Stimulated activated CD4-positive, alpha-beta T cell treated with anti-CD3 and anti-CD28 coated beads, Interleukin-12 subunit alpha, Interleukin-12 subunit beta, amount 100 ng/mL, for 24 hours (primary cell): ENCODE results near the gene ACADSB.
A peak's percentile ranks its signal among the peaks of the same experiment; 100 is the strongest.

ENCODE experiments used
- DNase-seq, 2 experiments: peaks; one replicate each; pipeline ENCODE4 v3.0.0-alpha.2; 2020; ENCODE audit warnings: low read depth in 2 of 2

ACADSB gene

DNA sequence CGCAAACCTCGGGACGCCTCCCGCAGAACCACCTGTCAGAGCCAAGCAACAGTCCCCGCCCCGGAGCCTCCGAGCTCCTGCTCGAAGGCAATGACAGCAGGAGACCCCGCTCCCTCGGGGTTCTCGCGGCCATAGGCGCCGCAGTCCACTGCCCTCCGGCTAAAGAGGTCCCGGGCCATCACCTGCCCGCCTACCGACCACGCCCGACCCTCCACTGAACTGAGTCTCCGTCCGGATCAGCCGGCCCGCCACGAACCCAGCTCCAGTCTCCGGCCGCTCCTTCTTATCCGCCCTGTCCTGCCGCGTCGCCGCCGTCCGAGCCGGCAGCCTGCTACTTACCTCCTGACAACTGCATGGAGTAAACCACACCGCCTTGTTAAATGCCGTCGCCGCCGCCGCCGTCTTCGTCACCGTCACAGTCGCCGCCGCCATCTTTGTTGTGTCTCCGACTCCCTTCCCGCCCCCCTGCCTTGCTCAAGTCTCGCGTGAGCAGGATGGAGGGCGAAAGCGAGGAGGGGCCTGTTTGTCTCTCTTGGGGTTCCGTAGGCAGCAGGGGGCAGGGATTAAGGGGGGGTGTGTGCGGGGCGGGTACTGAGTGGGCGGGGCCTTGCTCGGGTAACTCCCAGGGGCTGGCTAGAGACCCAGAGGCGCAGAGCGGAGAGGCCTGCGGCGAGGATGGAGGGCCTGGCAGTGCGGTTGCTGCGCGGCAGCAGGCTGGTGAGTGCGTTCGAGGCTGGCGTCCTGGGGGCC is at the start of gene ACADSB, which contains the start of gene IKZF5:
Gene ACADSB (plus strand): TSS at position 652 of the 750 bp plus-strand sequence. CDS start 24 bp downstream, at position 676.
Gene IKZF5 (minus strand): TSS at position 441 of the 750 bp plus-strand sequence. CDS start 10,170 bp downstream, outside the sequence.
- peak; percentile 90 to 91 for DNase-seq

DNA sequence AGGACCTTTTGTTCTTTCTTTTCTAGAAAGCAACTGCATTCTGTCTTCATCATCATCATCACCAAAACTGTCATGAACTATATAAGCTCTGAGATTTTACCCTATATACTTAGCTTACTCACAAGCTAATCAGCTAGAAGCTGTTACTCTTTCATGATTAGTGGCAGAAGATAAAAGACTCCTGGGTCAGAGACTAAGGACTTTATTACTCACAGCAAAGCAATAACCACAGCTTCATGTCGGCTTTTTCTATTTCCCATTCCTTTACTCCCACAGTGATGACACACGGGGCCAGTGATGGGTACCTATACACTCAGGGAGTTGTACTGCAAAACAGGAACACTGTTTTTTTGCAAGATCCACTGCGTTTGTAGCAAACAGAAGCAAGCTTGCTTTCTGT is 46.4 kb upstream of the ACADSB start:
- DNase-seq: no peak

- no peak for DNase-seq
Measured at GRCh38 chr10:122966879-122967278, 41.9 kb upstream of the ACADSB start.

GRCh38 chr10:122968698-122969097 is 40.1 kb upstream of the ACADSB start:
- no peak for DNase-seq

DNA sequence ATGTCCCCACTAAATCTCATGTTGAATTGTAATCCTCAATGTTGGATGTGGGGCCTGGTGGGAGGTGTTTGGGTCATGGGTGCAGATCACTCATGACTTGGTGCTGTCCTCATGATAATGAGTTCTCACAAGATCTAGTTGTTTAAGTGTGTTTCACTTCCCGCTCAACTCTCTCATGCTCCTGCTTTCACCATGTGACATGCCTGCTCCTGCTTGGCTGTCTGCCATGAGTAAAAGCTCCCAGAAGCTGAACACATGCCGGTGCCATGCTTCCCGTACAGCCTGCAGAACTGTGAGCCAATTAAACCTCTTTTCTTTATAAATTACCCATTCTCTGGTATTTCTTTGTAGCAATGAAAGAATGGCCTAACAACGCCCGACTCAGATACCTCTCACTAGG is 34.8 kb upstream of the ACADSB start:
- no peak for DNase-seq

GRCh38 chr10:122974543-122975064 is 34.2 kb upstream of the ACADSB start:
- DNase-seq: no peak

DNA sequence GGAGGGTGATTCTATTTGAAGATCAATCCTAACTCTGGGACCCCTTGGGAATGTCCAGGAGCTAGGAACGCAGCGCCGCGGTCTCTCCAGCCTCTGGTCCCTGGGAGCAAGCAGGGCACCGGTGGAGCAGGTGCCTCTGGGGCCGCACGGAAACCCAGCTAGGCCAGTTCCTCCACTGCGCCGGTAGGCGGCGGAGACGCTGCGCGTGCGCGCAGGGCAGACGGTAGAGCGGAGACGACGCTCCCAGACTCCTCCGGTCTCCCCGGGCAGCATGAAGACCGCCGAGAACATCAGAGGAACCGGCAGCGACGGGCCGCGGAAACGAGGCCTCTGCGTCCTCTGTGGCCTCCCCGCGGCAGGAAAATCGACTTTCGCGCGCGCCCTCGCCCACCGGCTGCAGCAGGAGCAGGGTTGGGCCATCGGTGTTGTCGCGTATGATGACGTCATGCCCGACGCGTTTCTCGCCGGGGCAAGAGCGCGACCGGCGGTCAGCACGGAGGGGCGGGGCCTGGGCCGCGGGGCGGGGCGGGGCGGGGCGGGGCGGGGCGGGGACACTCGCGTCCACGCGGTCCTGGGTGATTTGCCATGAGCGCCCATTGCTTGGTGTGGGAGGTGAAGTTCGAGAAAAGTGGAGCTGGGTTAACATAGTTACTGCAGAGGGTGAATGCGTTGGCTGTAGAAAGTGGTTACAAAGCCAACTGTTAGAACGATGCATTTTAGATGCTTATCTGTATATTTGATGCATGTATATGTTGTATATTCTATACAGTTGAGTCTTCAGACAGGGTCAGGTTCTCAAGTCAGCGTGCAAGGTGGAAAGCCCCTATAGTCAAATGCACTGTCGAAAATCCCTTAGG is 28.4 kb upstream of the ACADSB start, which contains the start of gene PSTK:
Gene PSTK (plus strand): TSS at position 193 of the 857 bp plus-strand sequence. CDS start 79 bp downstream, at position 272.
- DNase-seq: peak; percentile 80 to 81

DNA sequence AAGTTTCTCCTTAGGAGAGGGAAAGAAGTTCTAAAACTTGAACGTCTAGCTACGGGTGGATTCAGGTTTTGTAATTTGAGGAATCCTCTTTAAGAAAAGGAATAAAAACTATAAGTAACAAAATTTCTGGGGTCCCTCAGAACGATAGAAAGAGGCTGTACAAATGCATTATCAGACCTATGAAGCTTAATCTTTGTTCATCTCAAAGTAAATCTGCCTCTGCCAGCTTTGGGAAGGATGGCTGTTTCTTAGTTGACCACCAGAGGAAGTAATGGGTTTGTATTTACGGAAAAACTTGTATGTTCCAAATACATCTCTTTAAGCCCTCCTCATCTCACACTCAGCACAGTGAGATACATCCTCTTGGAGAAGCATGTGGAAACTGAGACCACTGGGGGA is 27.7 kb upstream of the ACADSB start:
- no peak for DNase-seq

GRCh38 chr10:122983898-122984297 is 24.9 kb upstream of the ACADSB start:
- DNase-seq: no peak

DNA sequence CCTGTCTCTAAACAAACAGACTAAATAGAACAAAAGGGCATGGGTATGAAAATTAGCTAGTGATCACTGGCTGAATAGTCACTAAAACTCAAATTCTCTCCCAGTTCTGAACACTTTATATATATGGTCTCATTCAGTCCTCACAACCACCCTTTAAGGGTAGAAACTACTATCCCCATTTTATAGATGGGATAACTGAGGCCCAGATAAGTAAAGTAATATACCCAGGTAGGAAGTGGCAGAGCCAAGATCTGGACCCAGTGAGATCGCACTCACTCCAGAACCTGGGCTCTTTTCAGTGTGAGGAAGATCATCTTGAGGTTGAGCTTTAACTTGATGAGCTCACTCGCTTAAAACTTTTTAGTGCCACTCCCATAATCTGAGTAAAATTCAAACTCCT is 24.1 kb upstream of the ACADSB start:
- no peak for DNase-seq

GRCh38 chr10:122986335-122986734 is 22.5 kb upstream of the ACADSB start:
- DNase-seq: no peak

DNA sequence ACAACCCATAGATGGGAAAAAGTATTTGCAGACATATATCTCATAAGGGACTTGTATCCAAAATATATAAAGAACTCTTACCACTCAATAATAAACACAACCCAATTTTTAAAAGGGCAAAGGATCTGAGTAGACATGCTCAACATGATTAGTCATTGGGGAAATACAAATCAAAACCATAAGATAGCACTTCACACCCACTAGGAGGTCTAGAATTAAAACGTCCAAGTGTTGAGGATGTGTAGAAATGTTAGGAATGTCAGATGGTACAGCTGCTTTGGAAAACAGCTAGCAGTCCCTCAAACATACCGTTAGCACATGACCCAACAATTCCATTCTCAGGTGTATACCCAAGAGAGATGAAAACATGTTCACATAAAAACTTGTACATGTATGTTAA is 20.3 kb upstream of the ACADSB start:
- DNase-seq: no peak

DNA sequence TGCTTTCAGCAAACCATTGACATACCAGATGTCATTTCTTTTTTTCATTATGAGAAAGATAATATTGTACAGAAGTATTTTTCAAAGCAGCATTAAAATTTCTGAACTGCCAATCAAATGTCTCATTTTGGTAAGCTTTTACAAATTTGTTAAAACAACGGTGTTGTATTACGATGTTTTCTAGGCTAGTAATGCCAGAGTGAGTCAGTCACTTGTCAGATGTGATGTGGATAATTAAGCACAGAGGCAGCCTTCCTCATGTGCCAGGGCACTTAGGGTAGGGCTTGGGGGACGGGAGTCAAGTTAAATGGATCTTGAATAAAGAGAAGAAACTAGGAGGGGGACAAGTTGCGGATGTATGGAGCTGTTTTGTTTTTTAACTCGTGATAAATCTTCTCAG is 18.5 kb upstream of the ACADSB start:
- DNase-seq: no peak

- DNase-seq: no peak
Measured at GRCh38 chr10:122992031-122992585, 16.7 kb upstream of the ACADSB start.

DNA sequence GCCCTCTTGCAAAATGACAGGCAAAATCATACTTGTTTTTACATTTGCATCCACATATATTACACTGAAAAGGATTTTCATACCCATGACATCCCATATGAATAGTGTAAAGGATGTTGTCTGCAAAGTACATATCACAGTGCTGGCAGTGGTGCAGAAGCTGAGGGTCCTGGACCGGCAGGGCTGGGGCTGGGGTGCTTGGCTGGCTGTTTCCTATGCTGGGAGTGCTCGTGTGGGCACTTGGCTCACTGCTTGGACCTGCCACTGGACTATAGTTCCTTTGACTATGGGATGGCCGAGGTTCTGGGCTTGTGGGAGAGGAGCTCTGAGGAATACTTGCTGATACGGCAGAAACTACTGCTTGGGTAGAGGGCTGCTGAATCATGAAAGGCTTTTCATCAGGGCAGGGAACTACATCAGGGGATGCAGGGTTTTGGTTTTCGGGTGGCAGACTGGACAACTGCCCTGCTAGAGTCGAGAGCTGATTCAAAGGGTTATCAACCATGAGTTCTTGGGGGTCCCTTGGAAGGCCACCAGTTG is 14.9 kb upstream of the ACADSB start:
- no peak for DNase-seq

- no peak for DNase-seq
Measured at GRCh38 chr10:122995936-122996335, 12.9 kb upstream of the ACADSB start.

DNA sequence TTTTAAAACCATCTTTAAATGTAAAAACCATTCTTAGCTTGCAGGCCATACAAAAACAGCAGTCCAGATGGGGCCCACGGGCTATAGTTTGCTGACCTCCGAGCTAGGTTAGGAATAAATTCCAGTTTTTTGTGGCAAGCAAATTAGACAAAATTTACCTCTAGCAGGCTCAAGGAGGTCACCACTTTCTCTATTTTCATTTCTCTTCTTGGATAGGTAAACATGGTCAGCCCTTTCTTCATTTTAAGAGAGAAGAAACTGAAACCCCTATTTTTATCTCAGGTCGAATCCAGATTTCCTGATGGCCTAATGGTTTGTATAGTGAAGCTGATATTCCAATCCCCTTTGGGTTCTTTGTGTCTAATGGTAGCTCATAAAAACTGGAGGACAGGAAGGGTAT is 10.9 kb upstream of the ACADSB start:
- DNase-seq: no peak

DNA sequence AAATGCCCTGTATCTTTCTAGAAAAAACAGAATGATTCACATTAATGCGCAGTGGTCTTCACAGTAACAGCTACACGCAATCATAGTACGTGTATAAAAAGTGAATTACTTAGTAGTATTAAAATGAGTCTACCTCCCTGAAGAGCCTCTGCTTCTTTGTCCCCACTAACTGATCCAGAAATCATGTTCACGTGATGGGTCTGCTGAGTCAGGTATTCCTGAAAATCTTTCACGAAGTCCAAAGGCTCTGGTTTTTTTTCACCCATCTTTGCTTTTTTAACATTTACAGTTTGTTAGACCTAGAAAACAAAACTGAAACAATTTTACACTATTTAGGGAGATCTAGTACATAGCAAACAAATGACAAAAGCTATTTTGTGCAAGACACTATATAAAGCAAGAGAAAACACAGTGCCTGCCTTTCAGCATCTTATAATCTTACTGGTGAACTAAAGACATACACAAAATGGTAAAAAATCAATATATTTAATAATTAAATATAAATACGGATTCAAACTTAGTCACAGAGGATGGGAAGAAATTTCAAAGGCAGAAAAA is 10.4 kb upstream of the ACADSB start:
- no peak for DNase-seq

DNA sequence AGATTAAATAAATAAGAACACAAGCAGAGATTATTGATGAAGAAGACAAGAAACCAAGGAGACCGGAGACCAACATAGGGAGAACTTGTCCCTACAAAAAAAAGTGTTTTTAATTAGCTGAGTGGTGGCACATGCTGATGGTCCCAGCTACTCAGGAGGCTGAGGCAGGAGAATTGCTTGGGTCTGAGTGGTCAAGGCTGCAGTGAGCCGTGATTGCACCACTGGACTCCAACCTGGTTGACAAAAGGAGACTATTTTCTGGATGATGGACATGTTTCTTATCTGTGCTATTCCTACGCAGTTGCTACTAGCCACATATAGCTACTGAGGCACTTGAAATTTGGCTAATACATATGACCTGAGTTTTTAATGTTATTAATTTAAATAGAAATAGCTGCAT is 9.9 kb upstream of the ACADSB start:
- no peak for DNase-seq

- DNase-seq: no peak
Measured at GRCh38 chr10:122999347-122999746, 9.5 kb upstream of the ACADSB start.

DNA sequence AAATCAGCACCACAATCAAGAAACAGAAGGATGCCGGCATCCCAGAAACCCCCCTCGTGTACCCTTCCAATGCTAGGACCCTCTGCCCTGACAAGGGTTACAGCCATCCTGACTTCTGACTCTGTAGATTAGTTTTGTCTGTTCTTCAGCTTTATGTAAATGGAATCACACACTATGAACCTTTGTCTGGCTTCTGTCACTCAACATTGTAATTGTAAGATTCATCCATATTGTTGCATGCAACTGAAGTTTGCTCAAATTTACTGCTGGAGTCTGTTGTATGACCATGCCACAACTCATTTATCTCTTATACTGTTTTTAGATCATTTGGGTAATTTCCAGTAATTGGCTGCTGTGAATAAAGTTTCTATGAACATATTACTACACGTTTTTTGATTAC is 8.7 kb upstream of the ACADSB start:
- DNase-seq: no peak

DNA sequence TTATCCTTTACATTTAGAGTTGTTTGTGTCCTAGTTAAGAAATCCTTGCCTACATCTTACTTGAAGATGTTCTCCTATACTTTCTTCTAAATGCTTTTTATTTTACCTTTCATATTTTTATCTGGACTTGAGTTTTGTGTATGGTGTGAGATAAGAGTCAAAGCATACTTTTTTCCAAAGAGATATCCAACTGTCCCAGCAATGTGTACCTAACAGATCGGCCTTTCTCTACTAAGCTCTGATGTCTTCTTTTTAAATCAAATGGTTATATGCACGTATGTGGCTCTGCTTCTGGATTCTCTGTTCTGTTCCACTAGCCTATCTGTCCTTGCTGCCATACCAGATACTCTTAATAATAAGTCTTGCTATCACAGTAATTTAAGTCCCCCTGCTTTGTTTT is 7.4 kb upstream of the ACADSB start:
- DNase-seq: no peak
